Body of pancreas (tissue), 4 donors: ENCODE measurements around the gene SLC37A4.

Experiments used
- CTCF ChIP-seq, 7 experiments: fragments of 450-650 bp in 4 of 7; fragments of 200-600 bp in 3 of 7; sonication (generic) in 3 of 7; IDR thresholded peaks; one replicate each; pipeline ENCODE4 v1.5.1; 2016 to 2019; ENCODE audit warnings: antibody characterized with exemption in 7 of 7
- POLR2A ChIP-seq, 3 donors: fragments of 450-650 bp; IDR thresholded peaks; one replicate each; pipeline ENCODE4 v1.6.1; 2016; ENCODE audit warnings: antibody characterized with exemption in 3 of 3, mild to moderate bottlenecking in 2 of 3

- TF ChIP-seq CTCF (IDR thresholded peaks at IDR 0.05): no peak
- TF ChIP-seq POLR2A (IDR thresholded peaks at IDR 0.05): no peak
Measured at GRCh38 chr11:119056421-119056999, 25.8 kb upstream of the SLC37A4 start.
